ENCODE results near the gene GPR39. TPM values are rescaled to one million over a fixed set of nuclear protein-coding genes. Genes with fewer than 3 reads are reported as not detected.

Gene GPR39
- total RNA-seq, 1 experiment from 2014 or later = 0.50 TPM

- no peaks in the 10 kb centered on the region for H3K79me2 ChIP-seq (ENCODE audit: insufficient read depth, low read length)
- H3K18ac ChIP-seq (ENCODE audit: insufficient read length, low read depth, low read length) = no peak overlapping the region
- H2BK5ac ChIP-seq (ENCODE audit: insufficient read length, low read length) = no peak overlapping the region
Measured at GRCh38 chr2:132407784-132408183, 8.8 kb upstream of the GPR39 start.

More at GRCh38 chr2:132407784-132408183, 8.8 kb upstream of the GPR39 start:
- no peak overlapping the region for H3K27ac Mint-ChIP-seq
- Histone ChIP-seq H3K4me2 (ENCODE audit: insufficient read depth, insufficient read length, low read length) (no peak overlapping the region), H3K4ac (ENCODE audit: low read depth, low read length) (no peak overlapping the region), H3T11ph (ENCODE audit: low read length) (no peak overlapping the region), H3K14ac (ENCODE audit: insufficient read depth, low read length) (no peak overlapping the region), H3K27ac (ENCODE audit: insufficient read length, low read depth, low read length) (no peak overlapping the region), H2BK20ac (ENCODE audit: low read depth, low read length, poor library complexity, severe bottlenecking) (no peak overlapping the region), H2AK5ac (ENCODE audit: insufficient read length, low read length) (no peak overlapping the region), H3K23ac (ENCODE audit: insufficient read length, low read depth, low read length) (no peak overlapping the region), H2BK15ac (ENCODE audit: low read depth, low read length) (no peak overlapping the region), H3K56ac (ENCODE audit: insufficient read length, low read depth, low read length) (no peak overlapping the region), H4K5ac (ENCODE audit: insufficient read length, low read depth, low read length) (no peak overlapping the region), H3K23me2 (ENCODE audit: insufficient read length, low read depth, low read length, poor library complexity, severe bottlenecking) (no peaks in the 10 kb centered on the region), H3K9ac (ENCODE audit: extremely low read depth, insufficient read length, low read length) (no peak overlapping the region), H4K91ac (ENCODE audit: insufficient read length, low read depth, low read length) (no peak overlapping the region), H3K9me3 (ENCODE audit: control insufficient read depth, low read depth, low read length) (no peaks in the 10 kb centered on the region), H2BK120ac (ENCODE audit: low read depth, low read length, poor library complexity, severe bottlenecking) (no peak overlapping the region), H4K20me1 (ENCODE audit: control insufficient read depth, insufficient read depth, insufficient read length) (no peaks in the 10 kb centered on the region), H2BK12ac (ENCODE audit: insufficient read length, low read depth, low read length) (no peak overlapping the region), H3K4me1 (ENCODE audit: insufficient read depth, low read length) (no peaks in the 10 kb centered on the region; the same call in 1 of the 2 replicates), H3K79me1 (ENCODE audit: insufficient read depth, low read depth, low read length, poor library complexity, severe bottlenecking) (no peaks in the 10 kb centered on the region), H4K8ac (replicated peaks; ENCODE audit: insufficient read length, low read depth, low read length) (no peak overlapping the region), H3K27me3 (ENCODE audit: insufficient read depth, low read length) (no peaks in the 10 kb centered on the region), H2AFZ (ENCODE audit: low read length) (no peak overlapping the region)
- H3K9me3 Mint-ChIP-seq = no peaks in the 10 kb centered on the region
- no peaks in the 10 kb centered on the region; the same call in none of the 2 replicates for H3K27me3 Mint-ChIP-seq (ENCODE audit: low read depth)
- peaks cover 7 to 9% of the 10 kb centered on the region in 2 experiments for H3K4me1 Mint-ChIP-seq
- TF ChIP-seq, protein P1, sequence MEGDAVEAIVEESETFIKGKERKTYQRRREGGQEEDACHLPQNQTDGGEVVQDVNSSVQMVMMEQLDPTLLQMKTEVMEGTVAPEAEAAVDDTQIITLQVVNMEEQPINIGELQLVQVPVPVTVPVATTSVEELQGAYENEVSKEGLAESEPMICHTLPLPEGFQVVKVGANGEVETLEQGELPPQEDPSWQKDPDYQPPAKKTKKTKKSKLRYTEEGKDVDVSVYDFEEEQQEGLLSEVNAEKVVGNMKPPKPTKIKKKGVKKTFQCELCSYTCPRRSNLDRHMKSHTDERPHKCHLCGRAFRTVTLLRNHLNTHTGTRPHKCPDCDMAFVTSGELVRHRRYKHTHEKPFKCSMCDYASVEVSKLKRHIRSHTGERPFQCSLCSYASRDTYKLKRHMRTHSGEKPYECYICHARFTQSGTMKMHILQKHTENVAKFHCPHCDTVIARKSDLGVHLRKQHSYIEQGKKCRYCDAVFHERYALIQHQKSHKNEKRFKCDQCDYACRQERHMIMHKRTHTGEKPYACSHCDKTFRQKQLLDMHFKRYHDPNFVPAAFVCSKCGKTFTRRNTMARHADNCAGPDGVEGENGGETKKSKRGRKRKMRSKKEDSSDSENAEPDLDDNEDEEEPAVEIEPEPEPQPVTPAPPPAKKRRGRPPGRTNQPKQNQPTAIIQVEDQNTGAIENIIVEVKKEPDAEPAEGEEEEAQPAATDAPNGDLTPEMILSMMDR (conservative IDR thresholded peaks at IDR 0.05) = no peak
- WGBS (ENCODE audit: extremely low coverage, insufficient read length, low lambda C conversion rate) = no CpG with 5 or more reads among the region's 2 CpGs
- H3K36me3 Mint-ChIP-seq (ENCODE audit: insufficient read depth in 1 of 3, low read depth in 3 of 3) = no peaks in the 10 kb centered on the region
- no peak overlapping the region for H3K4me3 Mint-ChIP-seq
- DNase-seq = no peak

Data from H9 (cell line).